GM19463 (cell line): ENCODE data around the gene BNIP5.
"Not testable (repeated sequence)": the region's sequence is repeated elsewhere in the genome, so short reads cannot be mapped to it uniquely, and the experiment has no call there.

Source experiments
- ATAC-seq: cut with Tn5 transposase; IDR thresholded peaks from one replicate; pipeline ENCODE4 v1.9.1; 2021; ENCODE audit warnings: mild to moderate bottlenecking, moderate library complexity; ENCODE audit not compliant: unreplicated experiment

Gene BNIP5

DNA sequence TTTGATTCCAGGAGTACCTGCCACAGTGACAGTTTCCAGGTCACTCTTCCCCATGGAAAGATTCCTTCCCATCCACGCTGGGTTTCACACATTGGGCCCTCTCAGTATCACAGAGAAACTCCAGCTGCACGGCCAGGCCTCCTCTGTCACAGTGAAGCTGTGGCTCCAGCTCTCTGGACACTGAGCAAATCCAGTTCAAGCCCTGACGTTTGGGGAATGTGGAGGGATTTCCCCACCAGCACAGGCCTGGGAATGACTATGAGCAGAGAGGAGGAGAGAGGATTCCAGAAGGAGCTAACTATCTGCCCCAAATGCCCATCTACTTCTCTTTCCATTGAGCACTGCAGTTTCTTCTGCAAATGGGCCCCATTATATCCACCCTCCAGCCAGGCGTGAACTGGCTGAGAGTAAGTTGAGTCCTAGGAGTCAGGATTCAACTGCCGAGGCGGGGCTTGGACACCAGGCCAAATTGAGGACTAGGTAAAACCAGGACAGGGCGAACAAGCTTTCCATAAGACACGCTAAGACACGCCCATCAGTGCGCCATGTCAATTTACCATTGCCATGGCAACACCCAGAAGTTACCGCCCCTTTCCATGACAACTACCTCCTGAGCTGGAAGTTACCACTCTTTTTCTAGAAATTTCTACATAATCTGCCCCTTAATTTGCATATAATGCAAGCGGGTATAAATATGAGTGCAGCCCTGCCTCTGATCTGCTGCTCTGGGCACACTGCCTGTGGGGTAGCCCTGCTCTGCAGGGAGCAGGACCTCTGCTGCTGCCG, 9.2 kb upstream of the BNIP5 start:
- ATAC-seq: no peak

DNA sequence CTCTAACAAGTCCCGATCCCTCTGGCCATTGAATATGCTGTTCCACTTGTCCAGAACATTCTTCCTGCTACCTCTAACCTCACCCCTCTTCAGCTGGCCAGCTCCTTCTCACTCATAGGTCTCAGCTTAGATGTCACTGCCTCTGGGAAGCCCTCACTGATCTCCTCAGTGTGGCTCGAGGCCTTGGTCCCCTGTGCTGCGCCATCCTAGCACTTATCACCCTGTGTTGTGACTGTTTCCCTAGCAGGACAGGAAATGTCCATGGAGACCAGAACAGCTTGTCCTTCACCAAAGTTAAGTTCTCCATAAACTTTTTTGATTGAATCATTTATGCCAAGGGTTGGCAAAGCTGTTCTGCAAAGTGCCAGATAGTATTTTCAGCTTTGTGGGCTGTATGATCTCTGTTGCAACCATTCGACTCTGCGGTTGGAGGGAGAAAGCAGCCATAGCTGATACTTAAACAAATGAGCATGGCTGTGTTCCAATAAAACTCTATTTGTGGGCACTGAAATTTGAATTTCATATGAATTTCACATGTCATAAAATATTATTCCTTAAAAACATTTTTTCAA, 6.5 kb upstream of the BNIP5 start:
- ATAC-seq: no peak

DNA sequence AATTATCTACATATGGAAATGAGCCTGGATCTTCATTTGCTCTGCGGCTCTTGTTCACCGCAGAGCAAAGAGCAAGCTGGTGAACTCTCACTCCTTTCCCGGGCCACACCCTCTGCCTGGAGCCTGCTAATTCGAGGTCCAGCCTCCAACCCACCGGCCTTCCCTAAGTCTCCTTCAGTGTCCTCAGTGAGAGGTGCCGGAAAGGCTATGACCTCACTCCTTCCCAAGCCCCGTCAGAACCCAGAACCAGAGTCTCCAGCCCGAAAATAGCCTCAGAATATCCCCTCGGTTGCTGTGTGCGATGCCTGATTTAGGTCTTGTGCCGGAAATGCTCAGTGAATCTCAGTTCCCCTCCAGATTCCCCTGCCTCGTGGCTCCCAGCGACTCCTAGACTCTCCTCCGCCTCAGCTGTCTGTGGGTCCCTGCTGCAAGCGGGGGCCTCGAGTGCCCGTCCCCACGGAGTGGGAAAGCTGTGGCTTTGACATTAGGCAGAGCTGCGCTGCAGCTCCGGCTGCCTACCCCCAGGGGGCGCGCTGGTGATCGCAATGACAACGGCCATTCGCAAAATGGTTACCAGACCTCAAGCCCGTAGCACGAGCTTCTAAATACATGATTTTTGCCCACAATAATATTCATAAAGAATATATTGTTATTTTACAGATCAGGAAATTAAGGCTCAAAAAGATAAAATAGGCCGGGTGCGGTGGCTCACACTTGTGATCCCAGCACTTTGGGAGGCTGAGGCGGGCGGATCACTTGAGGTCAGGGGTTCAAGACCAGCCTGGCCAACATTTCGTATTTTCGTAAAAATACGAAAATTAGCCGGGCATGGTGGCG, 4.1 kb upstream of the BNIP5 start:
- peak; percentile 65 for ATAC-seq

DNA sequence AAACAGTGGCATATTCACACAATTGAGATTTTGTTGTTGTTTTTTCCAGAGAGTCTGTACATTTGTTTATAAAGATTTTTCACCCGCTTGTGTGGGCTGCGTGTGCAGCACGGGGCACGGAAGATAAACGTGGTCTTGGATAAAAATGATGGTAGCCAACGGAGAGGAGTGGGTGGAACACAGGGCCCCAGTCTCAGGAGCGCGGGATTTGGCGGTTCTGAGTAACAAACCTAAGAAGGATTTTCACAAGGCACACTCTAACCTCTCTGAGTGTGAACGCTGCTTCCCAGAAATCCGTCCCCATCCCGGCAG, 3.6 kb upstream of the BNIP5 start:
- ATAC-seq: no peak

DNA sequence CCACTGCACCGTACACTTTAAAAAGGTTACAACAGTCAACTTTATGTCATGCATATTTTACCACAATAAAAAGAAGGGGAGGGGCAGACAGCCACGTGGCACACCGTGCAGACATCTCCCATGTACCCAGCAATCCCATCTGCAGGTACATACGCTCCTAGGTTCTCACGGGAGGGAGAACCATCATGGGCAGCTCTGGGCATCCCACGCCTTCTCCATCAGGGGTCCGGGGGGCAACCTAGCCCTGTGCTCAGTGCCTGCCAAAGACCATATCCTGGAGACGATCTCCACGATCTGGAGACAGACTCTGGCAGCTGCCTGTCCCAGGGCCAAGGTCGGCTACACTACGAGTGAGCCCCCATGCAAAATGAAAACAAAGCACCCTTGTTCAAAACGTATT, 2.5 kb upstream of the BNIP5 start:
- no peak for ATAC-seq

DNA sequence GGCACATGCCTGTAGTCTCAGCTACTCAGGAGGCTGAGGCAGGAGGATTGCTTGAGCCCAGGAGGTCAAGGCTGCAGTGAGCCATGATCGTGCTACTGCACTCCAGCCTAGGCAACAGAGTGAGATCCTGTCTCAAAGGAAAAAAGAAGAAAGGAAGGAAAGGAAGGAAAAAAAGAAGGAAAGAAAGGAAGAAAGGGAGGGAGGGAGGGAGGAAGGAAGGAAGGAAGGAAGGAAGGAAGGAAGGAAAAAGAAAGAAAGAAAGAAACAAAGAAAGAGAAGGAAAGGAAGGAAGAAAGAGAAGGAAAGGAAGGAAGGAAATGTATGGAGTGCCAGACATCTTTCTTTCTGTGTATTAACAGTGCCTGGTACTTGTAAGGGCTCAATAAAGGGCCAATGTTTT, 1.5 kb upstream of the BNIP5 start:
- not testable (repeated sequence) for ATAC-seq

DNA sequence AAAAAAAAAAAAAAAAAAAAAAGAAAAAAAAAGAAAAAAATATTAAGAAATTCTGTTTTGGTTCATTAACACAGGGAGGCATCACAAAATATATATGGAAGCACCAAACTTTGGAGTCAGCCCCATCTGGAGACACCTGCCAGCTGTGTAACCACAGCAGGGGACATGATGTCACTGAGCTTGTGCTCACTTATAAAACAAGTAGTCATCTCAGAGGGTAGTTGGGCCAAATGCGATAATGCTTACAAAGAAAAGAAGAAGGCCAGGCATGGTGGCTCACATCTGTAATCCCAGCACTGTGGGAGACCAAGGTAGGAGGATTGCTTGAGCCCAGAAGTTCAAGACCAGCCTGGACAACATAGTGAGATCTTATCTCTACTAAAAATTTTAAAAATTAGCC, 1.1 kb upstream of the BNIP5 start:
- ATAC-seq: no peak

DNA sequence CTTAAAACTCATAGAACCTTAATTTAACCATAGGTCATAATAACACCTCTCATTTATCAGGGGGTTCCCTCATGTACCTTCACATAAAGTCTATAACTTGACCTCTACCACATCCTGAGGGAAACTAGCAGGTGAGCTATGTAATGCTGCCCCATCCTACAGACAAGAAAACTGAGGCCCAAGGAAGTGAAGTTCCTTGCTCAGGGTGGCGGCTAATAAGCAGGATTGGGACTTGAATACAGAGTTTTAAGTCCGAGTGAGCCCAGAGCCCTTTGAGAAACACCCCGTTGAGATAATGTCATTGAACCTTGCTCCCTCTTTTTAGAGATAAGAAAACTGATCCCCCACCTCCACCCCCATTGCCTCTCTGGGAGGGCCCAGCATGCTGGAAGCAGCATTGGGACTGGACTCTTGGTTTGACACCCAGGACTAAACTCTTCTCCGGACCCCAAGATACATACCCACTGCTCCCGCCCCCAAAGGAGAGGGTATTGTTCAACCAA, 429 bp downstream of the BNIP5 start:
- no peak for ATAC-seq

DNA sequence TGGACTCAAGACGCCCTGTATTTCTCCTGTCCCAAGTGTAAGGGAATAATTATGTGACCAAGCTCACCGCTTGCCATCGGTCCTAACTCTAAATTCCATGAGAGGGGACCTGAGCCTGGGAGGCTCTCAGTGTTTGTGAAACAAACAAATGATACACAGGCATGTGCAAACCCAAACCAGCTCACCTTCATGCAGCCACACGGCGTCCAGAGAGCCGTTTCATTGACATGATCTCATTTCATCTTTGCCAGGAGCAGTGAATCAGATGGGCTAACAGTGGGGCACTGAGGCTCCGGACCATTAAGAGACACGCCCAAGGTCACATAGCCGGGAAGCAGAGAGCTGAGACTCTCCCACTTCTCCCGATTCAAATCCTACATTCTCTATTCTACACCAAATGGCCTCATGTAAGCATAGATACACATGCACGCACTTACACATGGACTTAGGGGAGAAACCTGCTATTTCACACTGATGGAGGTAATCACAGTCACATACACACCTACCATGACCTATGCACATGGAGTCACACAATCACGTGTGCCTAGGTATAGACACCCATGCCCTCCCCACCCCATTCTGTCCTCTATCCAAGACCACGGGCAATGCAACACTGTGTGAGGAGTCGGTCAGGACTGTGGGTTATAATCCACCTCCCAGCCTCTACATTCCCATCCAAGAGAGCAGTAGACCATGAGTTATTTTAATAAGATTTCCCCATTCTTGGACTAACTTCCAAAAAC, 1.1 kb downstream of the BNIP5 start:
- no peak for ATAC-seq

DNA sequence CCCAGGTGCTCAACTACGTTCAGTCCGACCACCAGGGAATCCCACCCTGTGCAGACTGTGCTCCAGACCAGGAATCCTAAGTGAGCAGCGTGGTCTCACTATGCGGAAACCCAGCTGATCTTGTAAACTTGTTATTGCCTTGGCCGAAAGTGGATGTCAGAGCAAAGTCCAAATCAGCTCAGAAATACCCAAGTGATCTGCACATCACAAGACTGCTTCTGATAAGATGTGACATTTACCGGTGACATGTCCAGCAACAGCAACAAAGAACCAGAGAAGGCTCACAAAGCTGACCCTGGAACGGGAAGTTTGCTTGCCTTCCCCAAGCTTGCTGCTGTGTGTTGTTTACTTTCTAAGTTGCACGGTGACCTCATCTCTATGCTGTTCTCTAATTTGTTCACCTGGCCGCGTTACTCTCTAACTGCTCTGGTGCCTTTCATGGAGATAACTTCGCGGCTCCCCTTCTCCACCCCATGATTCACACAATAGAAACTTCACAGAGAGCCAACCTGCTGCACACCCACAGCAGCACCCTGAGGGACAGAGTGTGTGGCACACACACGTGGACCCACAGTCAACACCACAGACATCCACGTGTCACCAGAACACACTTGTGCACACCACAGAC, 1.7 kb downstream of the BNIP5 start:
- no peak for ATAC-seq

DNA sequence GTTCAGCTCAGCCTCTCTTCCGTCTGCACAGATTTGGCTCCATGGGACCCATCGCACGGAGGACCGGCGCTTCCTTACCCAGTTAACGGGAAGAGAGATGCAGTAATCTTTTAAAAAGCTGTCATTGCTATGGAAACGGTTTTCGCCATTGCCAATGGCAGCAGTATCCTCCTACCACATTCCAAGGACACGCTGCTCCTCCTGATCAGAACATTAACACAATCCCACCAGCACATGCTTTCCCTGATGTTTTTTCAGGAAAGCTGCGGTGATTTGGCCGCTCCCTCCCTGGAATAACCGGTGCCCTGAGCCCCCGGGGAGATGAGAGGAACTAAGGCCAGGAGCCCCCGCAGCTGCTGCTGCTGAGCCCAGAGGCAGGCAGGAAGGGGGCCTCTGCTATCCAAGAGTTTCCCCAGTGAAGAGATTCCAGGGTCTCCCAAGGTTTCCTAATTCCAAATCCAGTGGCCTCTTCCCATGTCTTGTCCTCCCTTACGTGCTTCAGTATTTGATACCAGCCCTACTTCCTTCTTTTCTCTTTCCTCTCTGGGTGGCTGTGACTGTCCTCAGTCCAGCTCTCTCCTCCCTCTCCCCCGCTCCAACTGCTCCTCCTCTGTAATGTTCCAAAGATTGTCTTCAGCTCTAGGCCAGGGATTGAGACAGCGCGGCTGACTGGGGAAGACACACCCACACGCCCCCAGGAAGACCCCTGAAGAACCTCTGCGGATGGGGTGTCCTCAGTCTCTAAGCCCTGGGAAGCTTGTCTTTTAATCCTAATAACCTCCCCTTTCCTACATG, 2.6 kb downstream of the BNIP5 start:
- no peak for ATAC-seq

DNA sequence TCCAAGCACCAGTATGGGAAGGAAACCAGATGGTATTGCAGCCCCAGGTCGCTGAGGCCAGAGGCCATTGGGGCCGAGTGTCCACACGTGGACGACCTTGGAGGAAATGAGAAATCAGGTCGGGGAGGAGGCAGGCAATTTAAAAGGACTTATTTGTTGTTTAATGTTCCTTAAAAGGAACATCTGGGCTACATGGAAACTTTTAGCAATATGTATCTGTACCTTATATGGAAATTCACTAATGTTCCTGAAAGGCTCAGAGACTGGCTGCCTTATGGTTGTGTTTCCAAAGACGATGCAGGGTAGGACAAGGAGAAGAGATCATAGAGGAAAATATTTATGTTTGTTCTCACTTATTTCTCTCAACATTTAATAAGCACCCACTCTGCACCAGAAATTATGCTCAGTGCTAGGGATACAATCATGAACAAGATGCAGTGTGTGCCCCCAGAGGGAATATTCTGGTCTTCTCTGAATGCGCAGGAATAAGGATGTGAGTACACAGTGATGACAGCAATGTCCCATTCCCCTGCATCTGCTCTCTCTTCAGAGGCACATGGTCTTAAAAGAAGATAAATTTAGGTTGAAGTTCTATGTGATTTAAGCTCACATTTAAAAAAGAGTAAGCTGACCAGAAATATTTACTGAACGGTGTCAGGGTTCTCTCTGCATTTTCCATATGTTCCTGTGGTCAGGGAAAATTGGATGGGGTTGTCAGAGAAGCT, 3.4 kb downstream of the BNIP5 start:
- ATAC-seq: no peak

DNA sequence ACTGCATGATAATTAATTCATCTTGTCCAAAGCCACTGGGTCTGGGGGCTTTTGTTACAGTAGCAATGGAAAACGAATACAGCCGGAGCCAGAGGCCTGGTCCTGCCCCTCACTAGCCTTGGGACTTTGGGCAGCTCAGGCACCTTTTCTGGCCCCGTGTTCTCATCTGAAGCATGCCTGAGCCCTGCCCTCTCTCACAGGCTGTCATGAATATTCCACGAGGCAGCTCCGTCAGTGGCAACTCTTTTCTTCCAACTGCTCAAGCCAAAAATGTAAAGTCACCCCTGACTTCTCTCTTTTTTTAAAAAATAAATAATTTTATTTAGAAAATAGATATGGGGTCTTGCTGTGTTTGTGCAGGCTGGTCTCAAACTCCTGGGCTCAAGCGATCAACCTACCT, 5.3 kb downstream of the BNIP5 start:
- no peak for ATAC-seq

DNA sequence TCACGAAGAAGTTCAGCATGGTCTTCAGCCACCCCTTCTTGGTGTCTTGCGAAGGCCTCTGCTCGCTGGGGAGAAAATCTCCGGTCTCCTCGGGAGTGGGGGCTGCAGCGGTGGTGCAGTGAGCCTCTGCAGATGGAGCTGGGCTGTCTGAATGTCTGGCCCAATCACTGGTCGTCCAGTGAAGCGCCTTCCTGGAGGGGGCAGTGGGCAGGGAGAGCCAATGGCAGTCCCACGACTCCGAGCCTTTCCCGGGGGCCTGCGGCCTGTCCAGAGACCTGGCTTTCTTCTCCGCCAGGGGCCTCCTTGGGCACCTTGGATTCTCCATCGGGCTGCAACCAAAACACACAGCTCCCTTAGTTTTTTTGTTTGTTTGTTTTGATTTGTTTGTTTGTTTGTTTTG, 6.3 kb downstream of the BNIP5 start:
- ATAC-seq: no peak

DNA sequence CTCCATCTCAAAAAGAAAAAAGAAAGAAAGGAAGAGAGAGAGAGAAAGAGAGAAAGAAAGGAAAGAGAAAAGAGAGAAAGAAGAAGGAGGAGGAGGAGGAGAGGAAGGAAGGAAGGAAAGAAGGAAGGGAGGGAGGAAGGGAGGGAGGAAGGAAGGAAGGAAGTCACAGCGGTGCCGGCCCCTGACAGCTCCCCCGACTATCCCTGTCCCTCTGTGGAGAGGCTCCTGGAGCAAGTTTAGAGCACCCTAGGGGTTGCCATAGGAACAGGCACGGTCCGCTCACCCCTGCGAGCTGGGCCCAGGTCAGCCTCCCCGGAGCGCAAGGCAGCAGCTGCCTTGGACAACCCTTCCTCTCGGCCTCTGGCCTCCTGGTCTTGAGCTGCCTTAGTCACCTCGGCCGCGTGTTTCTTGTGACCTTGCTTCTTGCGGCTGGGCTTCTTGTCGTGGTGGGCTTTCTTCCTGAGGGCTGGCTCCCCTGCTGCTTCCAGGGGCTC, 6.8 kb downstream of the BNIP5 start:
- no peak for ATAC-seq

DNA sequence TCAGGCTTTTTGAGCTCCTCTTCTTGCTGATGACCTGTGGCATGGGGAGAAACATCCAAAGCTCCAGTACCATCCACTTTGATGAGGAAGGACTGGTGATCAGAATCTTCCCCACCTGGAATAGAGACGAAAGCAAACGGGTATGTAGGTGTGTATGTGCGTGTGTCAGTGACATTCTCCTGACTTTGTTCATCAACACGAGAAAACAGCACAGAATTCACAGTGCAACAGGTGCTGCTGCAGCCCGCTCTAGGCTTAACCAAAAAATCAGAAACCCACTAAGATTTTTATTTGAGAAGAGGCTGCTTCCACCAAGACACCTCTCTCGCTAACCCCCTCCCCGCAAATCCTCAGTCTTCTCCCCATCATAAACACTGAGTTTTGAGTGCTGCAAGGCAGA, 8.1 kb downstream of the BNIP5 start:
- no peak for ATAC-seq

DNA sequence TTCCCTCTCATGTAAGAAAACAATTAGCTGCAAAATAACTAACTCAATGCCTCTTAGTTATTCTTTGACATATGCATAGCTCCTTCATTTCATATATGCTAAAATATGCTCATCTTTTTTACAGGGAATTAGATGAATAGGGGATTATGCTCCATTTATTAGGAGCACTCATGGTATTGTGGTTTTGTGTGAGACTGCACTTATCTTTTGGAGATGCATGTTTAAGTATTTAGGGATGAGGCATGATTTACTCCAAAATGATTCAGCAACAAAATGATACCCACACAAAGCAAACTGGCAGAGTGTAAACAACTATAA, 8.8 kb downstream of the BNIP5 start:
- ATAC-seq: no peak

DNA sequence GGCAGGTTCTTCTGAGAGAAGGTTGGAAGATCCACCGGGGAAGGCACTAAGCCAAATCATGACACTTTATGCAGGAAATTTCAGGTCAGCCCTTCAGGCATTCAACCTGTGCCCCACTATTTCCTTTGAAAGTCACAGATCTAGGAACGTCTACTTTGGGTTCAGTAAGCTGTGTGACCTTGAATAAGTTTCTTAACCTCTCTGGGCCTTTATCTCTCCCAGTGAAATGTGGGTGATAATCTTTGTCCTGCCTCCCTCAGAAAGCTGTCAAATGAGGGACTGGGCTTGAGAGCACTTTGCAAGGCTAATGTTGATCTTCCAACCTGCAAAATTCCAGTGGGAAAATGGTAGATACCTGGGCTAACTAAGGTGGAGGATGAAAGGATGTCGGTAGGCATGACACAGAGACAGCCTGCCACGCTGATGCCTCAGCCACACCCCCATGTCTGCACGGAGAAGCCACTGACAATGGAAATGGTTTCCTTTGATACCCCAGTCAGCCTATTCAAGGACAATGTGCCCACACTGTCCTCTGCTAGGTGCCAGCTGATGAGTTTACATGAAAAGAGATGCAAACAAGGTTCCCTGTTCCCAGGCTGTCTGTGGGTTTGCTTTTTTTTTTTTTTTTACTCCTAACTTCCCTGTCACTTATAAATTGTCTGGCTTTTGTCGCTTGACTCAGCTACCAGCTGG, 9.3 kb downstream of the BNIP5 start:
- no peak for ATAC-seq
